ENCODE results near the gene PTPRN. TPM values are rescaled to one million over a fixed set of nuclear protein-coding genes. Genes with fewer than 3 reads are reported as not detected.
A peak's percentile ranks its signal among the peaks of the same experiment; 100 is the strongest.

The PTPRN gene
- total RNA-seq, 1 donor from 2014 or later, result 4.1 TPM

DNA sequence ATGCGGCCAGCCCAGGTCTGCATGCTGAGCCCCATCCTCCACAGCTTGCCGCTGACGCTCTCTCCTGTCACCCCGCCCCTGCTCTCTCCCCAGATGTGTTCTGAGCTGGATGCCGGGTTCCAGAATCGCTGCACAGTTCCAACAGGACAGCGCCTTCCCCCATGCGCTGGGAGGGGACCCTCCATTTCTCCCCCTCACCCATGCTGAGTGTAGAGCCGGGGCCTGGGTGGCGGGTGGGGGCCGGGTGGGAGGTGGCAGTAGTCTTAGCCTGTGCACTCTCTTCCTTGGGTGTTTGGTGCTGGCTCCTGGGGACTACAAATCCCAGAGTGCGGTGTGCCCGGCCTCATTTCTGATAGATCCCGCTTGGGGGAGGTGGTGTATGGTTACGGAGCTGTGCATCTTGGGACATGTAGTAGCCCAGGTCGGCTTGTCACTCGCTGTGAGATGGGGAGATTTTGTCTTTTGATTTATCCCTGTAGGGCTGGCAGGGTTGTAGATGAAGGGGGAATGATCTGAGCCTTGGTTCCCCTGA lies 23.2 kb downstream of the PTPRN start:
- Mint-ChIP-seq H3K4me3 (peak overlapping the region; percentile 18), H3K27ac (ENCODE audit: unreplicated experiment) (no peak overlapping the region), H3K36me3 (ENCODE audit: low read depth) (no peaks in the 10 kb centered on the region), H3K27me3 (ENCODE audit: low read depth) (peaks cover 2% of the 10 kb centered on the region), H3K4me1 (peaks cover 5% of the 10 kb centered on the region), H3K9me3 (no peaks in the 10 kb centered on the region)
- TF ChIP-seq, protein P1, sequence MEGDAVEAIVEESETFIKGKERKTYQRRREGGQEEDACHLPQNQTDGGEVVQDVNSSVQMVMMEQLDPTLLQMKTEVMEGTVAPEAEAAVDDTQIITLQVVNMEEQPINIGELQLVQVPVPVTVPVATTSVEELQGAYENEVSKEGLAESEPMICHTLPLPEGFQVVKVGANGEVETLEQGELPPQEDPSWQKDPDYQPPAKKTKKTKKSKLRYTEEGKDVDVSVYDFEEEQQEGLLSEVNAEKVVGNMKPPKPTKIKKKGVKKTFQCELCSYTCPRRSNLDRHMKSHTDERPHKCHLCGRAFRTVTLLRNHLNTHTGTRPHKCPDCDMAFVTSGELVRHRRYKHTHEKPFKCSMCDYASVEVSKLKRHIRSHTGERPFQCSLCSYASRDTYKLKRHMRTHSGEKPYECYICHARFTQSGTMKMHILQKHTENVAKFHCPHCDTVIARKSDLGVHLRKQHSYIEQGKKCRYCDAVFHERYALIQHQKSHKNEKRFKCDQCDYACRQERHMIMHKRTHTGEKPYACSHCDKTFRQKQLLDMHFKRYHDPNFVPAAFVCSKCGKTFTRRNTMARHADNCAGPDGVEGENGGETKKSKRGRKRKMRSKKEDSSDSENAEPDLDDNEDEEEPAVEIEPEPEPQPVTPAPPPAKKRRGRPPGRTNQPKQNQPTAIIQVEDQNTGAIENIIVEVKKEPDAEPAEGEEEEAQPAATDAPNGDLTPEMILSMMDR (conservative IDR thresholded peaks at IDR 0.05), result no peak
- DNase-seq (ENCODE audit: low read depth, low spot score), result no peak

DNA sequence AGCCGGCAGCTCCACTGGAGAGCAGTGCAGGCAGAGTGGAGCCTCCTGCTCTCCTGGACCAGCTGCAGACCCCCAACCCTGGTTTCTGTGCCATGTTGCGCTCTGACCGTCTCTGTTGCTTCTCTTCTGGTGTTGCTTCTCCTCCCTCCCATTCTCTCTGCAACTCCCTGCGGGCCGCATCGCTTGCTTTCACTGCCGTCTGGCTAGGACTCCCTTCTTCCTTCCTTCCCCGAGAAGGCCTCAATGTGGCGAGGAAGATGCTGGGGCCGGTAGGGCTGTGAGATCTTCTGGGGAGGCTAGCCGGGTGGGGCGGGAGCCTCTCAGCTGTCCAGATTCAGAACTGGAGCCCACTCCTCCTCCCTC lies 23.8 kb downstream of the PTPRN start:
- TF ChIP-seq, protein P1 (conservative IDR thresholded peaks at IDR 0.05), result no peak
- no peak overlapping the region for H3K4me3 Mint-ChIP-seq
- no peak for DNase-seq (ENCODE audit: low read depth, low spot score)
- H3K36me3 Mint-ChIP-seq (ENCODE audit: low read depth), result no peaks in the 10 kb centered on the region
- no peak overlapping the region for H3K27ac Mint-ChIP-seq (ENCODE audit: unreplicated experiment)
- no peaks in the 10 kb centered on the region for H3K9me3 Mint-ChIP-seq
- H3K27me3 Mint-ChIP-seq (ENCODE audit: low read depth), result peaks cover 2% of the 10 kb centered on the region
- H3K4me1 Mint-ChIP-seq, result peaks cover 6% of the 10 kb centered on the region

DNA sequence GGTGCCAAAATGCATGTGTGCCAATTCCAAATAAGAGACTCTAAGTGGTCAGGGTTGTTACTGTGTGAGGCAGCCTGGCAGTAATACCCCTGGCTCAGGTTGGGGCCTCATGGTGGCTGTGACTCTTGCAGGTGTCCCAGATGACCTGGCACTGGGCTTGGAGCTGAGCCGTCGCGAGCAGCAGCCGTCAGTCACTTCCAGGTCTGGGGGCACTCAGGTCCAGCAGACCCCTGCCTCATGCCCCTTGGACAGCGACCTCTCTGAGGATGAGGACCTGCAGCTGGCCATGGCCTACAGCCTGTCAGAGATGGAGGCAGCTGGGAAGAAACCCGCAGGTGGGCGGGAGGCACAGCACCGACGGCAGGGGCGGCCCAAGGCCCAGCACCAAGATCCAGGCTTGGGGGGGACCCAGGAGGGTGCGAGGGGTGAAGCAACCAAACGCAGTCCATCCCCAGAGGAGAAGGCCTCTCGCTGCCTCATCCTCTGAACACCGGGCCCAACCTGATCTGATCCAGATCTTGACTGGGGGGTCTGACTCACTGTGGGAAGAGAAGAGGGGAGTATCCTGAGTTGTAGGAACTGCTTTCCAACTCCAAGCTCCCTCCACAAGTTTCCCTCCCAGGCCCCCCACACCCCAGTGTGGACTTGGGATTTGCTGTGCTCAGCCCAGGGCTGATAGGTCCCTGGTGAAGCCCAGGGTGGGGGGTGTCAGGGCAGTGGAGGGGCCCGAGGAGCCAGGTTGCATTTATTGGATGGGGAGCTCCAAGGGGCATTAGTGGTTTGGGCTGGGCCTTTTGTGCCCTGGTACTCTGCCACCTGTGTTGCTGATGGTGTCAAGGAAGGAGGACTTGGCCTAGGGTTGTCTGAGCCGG lies 24.5 kb downstream of the PTPRN start:
- Mint-ChIP-seq H3K36me3 (ENCODE audit: low read depth) (no peaks in the 10 kb centered on the region), H3K4me3 (no peak overlapping the region), H3K27ac (ENCODE audit: unreplicated experiment) (no peak overlapping the region), H3K27me3 (ENCODE audit: low read depth) (no peaks in the 10 kb centered on the region), H3K4me1 (peaks cover 13% of the 10 kb centered on the region), H3K9me3 (no peaks in the 10 kb centered on the region)
- TF ChIP-seq, protein P1 (conservative IDR thresholded peaks at IDR 0.05), result no peak
- no peak for DNase-seq (ENCODE audit: low read depth, low spot score)

DNA sequence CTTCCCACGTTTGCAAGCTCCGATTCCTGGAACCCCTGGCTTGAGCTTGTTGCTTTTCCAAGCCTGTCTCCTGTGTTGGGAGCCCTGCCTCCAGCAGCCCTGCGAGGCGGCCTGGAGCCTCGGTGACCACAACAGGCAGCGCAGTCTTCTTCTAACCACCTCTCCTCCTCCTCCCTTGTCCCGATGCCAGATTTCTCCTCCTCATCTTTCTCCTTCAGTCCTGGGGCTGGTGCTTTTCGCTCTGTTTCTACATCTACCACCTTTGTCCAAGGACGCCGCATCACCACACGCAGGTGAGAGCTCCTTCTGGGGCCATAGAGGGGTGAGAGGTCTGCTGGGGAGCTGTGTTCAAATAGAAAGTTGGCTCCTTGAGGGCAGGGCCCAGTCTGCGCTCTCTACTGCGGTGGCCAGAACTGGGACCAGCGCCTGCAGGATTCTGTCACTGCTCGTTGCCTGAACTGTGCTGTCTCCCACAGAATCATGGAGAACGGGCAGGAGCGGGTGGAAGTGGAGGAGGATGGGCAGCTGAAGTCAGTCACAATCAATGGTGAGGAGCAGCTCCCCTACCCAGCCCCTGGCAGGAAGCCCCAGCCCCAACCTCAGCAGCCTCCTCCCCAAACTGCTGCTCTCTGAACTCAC lies 26.1 kb downstream of the PTPRN start:
- no peak overlapping the region for H3K27ac Mint-ChIP-seq (ENCODE audit: unreplicated experiment)
- no peaks in the 10 kb centered on the region for H3K9me3 Mint-ChIP-seq
- no peak for DNase-seq (ENCODE audit: low read depth, low spot score)
- no peaks in the 10 kb centered on the region for H3K36me3 Mint-ChIP-seq (ENCODE audit: low read depth)
- H3K4me1 Mint-ChIP-seq, result peaks cover 24% of the 10 kb centered on the region
- no peak overlapping the region for H3K4me3 Mint-ChIP-seq
- TF ChIP-seq, protein P1 (conservative IDR thresholded peaks at IDR 0.05), result no peak
- H3K27me3 Mint-ChIP-seq (ENCODE audit: low read depth), result no peaks in the 10 kb centered on the region

DNA sequence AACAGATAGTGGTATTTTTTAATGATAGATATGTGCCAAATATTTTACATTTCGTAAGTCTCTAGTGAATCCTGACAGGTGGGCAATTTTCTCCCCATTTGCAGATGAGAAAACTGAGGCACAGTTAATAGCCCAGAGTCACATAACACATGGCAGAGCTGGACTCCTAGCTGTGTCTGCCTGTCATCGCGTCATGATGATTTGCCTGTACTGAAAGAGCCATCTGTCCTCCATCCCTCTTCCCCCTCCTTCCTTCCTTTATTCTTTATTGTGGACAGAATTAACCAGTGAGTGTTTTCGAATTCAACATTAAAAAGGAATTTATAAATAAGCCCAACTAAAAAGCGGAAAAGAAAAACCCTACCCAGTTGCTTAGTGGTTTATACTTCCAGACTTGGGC lies 26.8 kb downstream of the PTPRN start:
- Mint-ChIP-seq H3K27me3 (ENCODE audit: low read depth) (peaks cover 3% of the 10 kb centered on the region), H3K4me3 (no peak overlapping the region), H3K27ac (ENCODE audit: unreplicated experiment) (no peak overlapping the region), H3K4me1 (peaks cover 31% of the 10 kb centered on the region), H3K36me3 (ENCODE audit: low read depth) (no peaks in the 10 kb centered on the region), H3K9me3 (no peaks in the 10 kb centered on the region)
- TF ChIP-seq, protein P1 (conservative IDR thresholded peaks at IDR 0.05), result no peak
- no peak for DNase-seq (ENCODE audit: low read depth, low spot score)

Data from neural crest cell (in vitro differentiated cells).